Measurements from ENCODE around the gene TESPA1. TPM values are rescaled to one million over a fixed set of nuclear protein-coding genes. Genes with fewer than 3 reads are reported as not detected.

The TESPA1 gene, protein sequence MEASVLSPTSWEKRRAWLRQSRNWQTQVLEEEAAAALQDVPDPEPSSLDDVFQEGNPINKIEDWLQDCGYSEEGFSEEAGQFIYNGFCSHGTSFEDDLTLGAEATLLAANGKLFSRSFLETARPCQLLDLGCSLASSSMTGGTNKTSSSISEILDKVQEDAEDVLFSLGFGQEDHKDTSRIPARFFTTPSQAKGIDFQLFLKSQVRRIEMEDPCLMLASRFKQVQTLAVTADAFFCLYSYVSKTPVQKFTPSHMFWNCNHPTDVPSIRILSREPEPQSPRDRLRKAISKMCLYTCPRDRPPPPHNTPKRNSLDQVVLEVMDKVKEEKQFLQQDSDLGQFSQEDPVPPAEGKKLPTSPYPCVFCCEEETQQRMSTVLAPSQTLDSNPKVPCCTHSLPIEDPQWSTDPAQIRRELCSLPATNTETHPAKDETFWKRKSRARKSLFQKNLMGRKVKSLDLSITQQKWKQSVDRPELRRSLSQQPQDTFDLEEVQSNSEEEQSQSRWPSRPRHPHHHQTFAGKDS
- 100 to 1,000 TPM in 1 of 2 experiments, 10 to 100 TPM in 1; 81.0 to 107 TPM for total RNA-seq

DNA sequence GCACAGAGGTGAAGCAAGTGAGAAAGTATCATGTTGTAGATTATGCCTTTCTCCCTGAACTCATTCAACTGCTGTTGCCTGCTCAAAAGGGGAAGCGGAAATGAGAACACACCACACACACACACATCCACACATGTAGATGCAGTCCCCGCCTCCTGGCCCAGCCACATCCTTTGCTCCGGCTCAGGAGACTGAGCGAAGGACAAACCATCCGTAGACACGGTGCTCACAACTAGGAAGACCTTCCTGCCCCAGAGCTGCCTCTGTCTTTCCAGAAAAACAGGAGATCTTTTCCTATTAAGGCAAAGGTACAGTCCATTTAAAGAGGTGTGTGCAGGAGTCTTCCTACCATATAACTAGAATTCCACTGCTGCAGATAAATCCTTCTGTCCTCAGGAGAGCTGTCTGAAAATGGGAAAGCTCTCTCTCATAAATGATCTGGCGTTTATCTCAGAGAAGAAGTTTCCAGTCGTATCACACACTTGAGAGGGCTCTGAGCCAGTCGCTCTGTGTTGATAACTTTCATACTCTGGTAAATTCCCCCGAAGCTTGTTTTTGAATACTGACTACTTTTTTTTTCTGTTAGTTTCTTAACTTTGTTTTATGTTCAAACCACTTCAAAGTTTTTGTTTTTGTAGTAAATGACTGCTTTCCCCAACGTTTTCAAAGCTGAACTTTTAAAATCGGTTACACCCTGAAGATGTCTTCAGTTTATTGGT, at the start of gene TESPA1:
TSS of gene TESPA1 (minus strand) at position 105 of the 719 bp plus-strand sequence. CDS start 10,200 bp downstream, outside the sequence.
- Mint-ChIP-seq H3K27me3 (no peaks in the 10 kb centered on the region), H3K4me3 (peak within 1 kb of the TSS; percentile 78), H3K36me3 (ENCODE audit: low read depth) (peaks cover 45% of the 10 kb centered on the region), H3K9me3 (ENCODE audit: low read depth) (peaks cover 7% of the 10 kb centered on the region), H3K27ac (peak within 1 kb of the TSS; percentile 95), H3K4me1 (peaks cover 64% of the 10 kb centered on the region)
- POLR2A ChIA-PET, result interaction anchor here (0.5 to 1.2 kb wide), 4 partner anchors 8 to 452 kb away, joined by 3 to 9 read pairs (median 3); no protein-coding TSS in a partner anchor
- peak; percentile 87 for ATAC-seq
- peak; percentile 92 for DNase-seq
- CTCF ChIA-PET, result interaction anchor here (1.0 to 4.2 kb wide), 9 partner anchors 8 to 235 kb away, joined by 3 to 35 read pairs (median 12); no protein-coding TSS in a partner anchor
- intact Hi-C loops (cut with DNase I, micrococcal nuclease), result loop anchor here (1.0 to 10.0 kb wide), 7 partner anchors 50 to 730 kb away; partner anchors contain the start of genes MUCL1 (in 2 of the 2), BLOC1S1 (in 1 of the 2), CBX5 (in 1 of the 2) and HNRNPA1 (in 1 of the 2)

DNA sequence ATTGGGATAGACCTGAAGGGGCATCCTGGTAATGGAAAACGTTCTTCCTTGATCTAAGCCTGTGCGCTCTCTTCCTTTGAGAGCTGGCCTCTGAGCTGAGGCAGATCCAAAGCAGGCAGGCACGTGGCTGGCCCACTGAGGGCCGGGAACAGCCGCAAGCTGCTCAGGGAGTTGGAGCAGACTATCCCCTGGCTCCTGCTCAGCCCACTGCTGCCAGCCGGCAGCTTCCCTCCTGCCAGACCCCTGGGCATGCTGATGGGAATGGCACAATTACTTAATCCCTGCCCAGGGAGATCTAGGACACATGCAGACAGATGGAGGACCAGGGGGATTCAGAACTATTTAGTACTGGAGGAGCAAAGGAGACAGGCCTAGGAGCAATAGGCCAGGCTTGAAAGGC, 49.7 kb upstream of the TESPA1 start:
- Mint-ChIP-seq H3K4me3 (no peak overlapping the region), H3K36me3 (ENCODE audit: low read depth) (no peaks in the 10 kb centered on the region), H3K4me1 (peaks cover 38% of the 10 kb centered on the region), H3K9me3 (ENCODE audit: low read depth) (no peaks in the 10 kb centered on the region), H3K27me3 (no peaks in the 10 kb centered on the region), H3K27ac (no peak overlapping the region)
- ChIA-PET CTCF (interaction anchor here (0.7 to 2.9 kb wide), 4 partner anchors 14 to 76 kb away, joined by 3 to 10 read pairs (median 7); partner anchors contain the start of gene NEUROD4), POLR2A (no interaction called here)
- intact Hi-C loops (cut with DNase I, micrococcal nuclease), result no loop called here
- ATAC-seq, result no peak
- DNase-seq, result no peak

DNA sequence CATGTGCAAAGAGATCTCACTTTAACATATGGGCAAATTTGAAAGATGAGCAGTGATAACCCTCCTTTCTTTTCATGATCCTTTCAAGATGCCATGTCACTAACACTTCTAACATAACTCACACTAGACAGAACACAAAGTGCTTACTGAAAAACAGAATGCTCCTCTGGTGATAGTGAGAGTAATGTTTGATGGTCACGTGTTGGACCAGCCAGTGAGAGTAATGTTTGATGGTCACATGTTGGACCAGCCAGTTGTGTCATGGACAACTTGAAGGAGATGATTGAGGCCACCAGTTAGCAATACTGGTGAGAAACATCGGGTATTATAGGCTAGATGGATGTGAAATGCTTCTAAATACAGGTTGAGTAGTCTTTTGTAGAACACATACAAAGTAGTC, 40.9 kb upstream of the TESPA1 start:
- Mint-ChIP-seq H3K27me3 (peaks cover 5% of the 10 kb centered on the region), H3K36me3 (ENCODE audit: low read depth) (no peaks in the 10 kb centered on the region), H3K9me3 (ENCODE audit: low read depth) (no peaks in the 10 kb centered on the region), H3K27ac (no peak overlapping the region), H3K4me3 (no peak overlapping the region), H3K4me1 (no peaks in the 10 kb centered on the region)
- ChIA-PET POLR2A (no interaction called here), CTCF (interaction anchor here (1.1 kb wide), 1 partner anchor 41 kb away, joined by 3 read pairs; no protein-coding TSS in a partner anchor)
- DNase-seq (no peak), ATAC-seq (no peak)
- intact Hi-C loops (cut with DNase I, micrococcal nuclease), result no loop called here

DNA sequence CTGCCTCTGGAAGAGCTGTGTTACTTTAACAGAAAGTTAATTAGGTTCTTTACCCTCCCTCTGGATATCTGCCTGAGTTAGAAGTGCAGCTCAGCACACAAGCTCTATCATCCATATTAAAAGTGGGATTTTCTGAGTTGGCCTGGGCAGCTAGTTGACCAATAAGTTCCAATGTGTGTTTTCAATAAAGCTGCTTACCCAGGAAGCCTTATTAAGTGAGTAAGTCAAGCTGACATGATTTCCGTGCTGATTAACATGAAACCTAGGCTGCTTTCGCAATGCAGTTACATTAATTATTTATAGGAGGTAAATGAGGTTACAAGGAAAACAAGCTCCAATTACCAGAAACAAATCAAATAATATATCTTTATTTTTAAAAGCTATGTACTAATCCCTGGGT, 40.0 kb upstream of the TESPA1 start:
- DNase-seq (no peak), ATAC-seq (no peak)
- Mint-ChIP-seq H3K9me3 (ENCODE audit: low read depth) (no peaks in the 10 kb centered on the region), H3K36me3 (ENCODE audit: low read depth) (no peaks in the 10 kb centered on the region), H3K27ac (no peak overlapping the region), H3K4me1 (peaks cover 4% of the 10 kb centered on the region), H3K4me3 (no peak overlapping the region), H3K27me3 (peaks cover 13% of the 10 kb centered on the region)
- CTCF ChIA-PET, result interaction anchor here (0.7 to 1.6 kb wide), 9 partner anchors 11 to 498 kb away, joined by 3 read pairs; no protein-coding TSS in a partner anchor
- intact Hi-C loops (cut with DNase I, micrococcal nuclease), result no loop called here
- POLR2A ChIA-PET, result interaction anchor here (0.7 kb wide), 1 partner anchor 11 kb away, joined by 3 read pairs; no protein-coding TSS in a partner anchor

DNA sequence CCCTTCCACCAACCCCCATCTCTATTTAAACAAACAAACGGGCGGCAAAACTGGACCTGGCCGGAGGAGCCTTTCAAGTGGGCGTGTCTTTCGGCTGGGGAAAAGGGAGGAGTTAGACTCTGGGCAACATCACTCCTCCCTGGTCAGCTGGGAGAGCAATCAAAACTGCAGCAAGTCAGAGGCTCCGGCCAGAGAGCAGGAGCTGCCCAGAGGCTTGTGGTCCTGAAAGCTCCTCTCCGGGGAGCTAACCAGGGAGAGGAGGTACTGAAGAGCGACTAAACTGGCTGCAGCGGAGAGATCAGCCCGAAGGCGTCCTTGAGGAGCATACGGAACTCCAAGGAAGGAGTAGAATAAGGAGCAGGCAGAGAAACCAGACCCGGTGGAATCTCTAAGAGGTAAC, 35.2 kb upstream of the TESPA1 start, which contains the start of gene NEUROD4:
TSS of gene NEUROD4 (plus strand) at position 191 of the 400 bp plus-strand sequence. CDS start 6,466 bp downstream, outside the sequence.
- peaks cover 5% of the 10 kb centered on the region for H3K4me1 Mint-ChIP-seq
- POLR2A ChIA-PET, result no interaction called here
- peak; percentile 46 for DNase-seq
- no peak within 1 kb of the TSS for H3K27ac Mint-ChIP-seq
- peaks cover 27% of the 10 kb centered on the region for H3K27me3 Mint-ChIP-seq
- intact Hi-C loops (cut with DNase I, micrococcal nuclease), result no loop called here
- H3K9me3 Mint-ChIP-seq (ENCODE audit: low read depth), result no peaks in the 10 kb centered on the region
- ATAC-seq, result no peak
- H3K36me3 Mint-ChIP-seq (ENCODE audit: low read depth), result no peaks in the 10 kb centered on the region
- H3K4me3 Mint-ChIP-seq, result no peak within 1 kb of the TSS
- CTCF ChIA-PET, result interaction anchor here (0.7 to 2.4 kb wide), 5 partner anchors 15 to 150 kb away, joined by 3 to 10 read pairs (median 3); no protein-coding TSS in a partner anchor

DNA sequence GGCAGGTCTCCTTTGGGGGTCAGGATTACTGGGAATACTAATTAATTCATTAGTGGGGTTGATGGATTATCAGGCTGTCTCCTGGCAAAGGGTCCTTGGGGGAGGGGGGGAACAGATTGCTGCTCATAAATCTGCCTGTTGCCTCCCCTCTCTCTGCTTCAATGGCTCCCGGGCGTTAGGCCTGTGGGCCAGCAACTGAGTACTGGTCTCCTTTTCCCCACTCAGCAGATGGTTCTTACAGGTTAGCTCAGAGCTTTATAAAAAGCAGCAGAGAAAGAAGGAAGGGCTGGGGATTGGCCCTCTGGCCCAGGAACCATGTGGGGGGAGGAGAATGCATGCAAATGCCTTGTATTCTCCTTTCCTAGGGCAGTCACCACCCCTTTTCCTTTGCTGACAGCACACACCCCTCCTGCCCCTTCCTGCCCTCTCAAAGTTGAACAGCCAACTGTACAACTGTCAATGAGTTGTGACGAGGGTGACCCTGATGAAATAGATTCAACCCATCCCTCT, 32.9 kb upstream of the TESPA1 start:
- Mint-ChIP-seq H3K36me3 (ENCODE audit: low read depth) (no peaks in the 10 kb centered on the region), H3K27me3 (peaks cover 27% of the 10 kb centered on the region), H3K4me3 (no peak overlapping the region), H3K9me3 (ENCODE audit: low read depth) (peaks cover 4% of the 10 kb centered on the region), H3K4me1 (peaks cover 5% of the 10 kb centered on the region), H3K27ac (no peak overlapping the region)
- ChIA-PET POLR2A (no interaction called here), CTCF (interaction anchor here (0.6 to 3.7 kb wide), 2 partner anchors 54 to 628 kb away, joined by 6 to 13 read pairs; no protein-coding TSS in a partner anchor)
- ATAC-seq (no peak), DNase-seq (no peak)
- intact Hi-C loops (cut with DNase I, micrococcal nuclease), result no loop called here

DNA sequence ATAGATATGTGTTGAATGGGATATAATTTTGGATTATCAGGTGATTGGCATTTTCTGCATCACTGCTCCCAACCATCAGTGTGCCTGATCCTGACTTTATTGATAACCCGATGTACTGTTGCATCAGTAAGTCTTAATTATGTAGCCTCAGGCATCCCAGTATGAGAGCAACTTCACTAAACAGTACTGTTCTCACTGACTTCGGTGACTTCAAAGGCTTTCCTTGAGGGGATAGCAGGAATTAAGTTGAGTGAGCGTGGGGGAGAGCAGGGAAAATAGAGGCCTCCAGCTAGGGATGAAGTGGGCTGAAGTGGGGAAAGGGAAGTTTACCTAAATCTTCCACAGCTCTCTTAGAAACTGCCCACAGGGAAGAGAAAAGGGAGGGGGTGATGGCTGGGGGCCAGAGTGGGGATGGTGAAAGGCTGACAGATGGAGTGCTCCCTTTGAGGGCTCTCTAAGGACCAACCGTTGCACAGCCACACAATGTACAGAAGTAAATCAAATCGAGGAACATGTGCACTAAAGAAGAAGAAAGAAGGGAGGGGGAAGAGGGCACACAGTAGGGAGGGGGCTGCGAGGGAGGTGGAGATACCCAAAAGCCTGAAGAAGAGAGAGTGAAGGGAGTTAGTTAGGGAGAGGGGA, 24.5 kb upstream of the TESPA1 start:
- Mint-ChIP-seq H3K27ac (no peak overlapping the region), H3K27me3 (peaks cover 4% of the 10 kb centered on the region), H3K36me3 (ENCODE audit: low read depth) (peaks cover 9% of the 10 kb centered on the region), H3K4me3 (no peak overlapping the region), H3K4me1 (no peaks in the 10 kb centered on the region), H3K9me3 (ENCODE audit: low read depth) (peaks cover 14% of the 10 kb centered on the region)
- ATAC-seq (no peak), DNase-seq (no peak)
- intact Hi-C loops (cut with DNase I, micrococcal nuclease), result no loop called here
- POLR2A ChIA-PET, result no interaction called here
- CTCF ChIA-PET, result interaction anchor here (1.4 to 1.7 kb wide), 3 partner anchors 12 to 59 kb away, joined by 4 to 9 read pairs (median 5); no protein-coding TSS in a partner anchor

DNA sequence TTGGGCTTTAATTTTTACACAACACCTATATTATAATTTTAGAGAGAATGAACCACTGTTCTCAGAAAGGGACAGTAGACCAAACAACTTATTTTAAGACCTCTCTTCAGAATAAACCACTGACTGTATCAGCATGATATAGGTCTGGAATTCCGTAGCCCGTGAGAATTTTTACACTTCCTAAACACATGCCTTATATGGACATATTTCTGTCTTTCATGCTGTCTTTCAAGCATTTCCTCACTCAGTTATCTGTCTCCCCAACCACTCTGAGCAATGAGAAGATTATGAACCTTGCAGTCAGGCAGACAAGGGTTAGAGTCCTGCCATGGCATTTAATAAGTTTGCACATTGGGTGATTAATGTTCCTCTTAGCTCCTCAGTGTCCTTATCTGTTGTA, 17.8 kb upstream of the TESPA1 start:
- peaks cover 14% of the 10 kb centered on the region for H3K4me1 Mint-ChIP-seq
- intact Hi-C loops (cut with DNase I, micrococcal nuclease), result no loop called here
- H3K27ac Mint-ChIP-seq, result no peak overlapping the region
- H3K36me3 Mint-ChIP-seq (ENCODE audit: low read depth), result peaks cover 9% of the 10 kb centered on the region
- H3K27me3 Mint-ChIP-seq, result no peaks in the 10 kb centered on the region
- ChIA-PET POLR2A (no interaction called here), CTCF (interaction anchor here (0.7 to 3.8 kb wide), 6 partner anchors 9 to 117 kb away, joined by 3 to 17 read pairs (median 4); no protein-coding TSS in a partner anchor)
- peaks cover 8% of the 10 kb centered on the region for H3K9me3 Mint-ChIP-seq (ENCODE audit: low read depth)
- no peak for DNase-seq
- no peak for ATAC-seq
- H3K4me3 Mint-ChIP-seq, result no peak overlapping the region

DNA sequence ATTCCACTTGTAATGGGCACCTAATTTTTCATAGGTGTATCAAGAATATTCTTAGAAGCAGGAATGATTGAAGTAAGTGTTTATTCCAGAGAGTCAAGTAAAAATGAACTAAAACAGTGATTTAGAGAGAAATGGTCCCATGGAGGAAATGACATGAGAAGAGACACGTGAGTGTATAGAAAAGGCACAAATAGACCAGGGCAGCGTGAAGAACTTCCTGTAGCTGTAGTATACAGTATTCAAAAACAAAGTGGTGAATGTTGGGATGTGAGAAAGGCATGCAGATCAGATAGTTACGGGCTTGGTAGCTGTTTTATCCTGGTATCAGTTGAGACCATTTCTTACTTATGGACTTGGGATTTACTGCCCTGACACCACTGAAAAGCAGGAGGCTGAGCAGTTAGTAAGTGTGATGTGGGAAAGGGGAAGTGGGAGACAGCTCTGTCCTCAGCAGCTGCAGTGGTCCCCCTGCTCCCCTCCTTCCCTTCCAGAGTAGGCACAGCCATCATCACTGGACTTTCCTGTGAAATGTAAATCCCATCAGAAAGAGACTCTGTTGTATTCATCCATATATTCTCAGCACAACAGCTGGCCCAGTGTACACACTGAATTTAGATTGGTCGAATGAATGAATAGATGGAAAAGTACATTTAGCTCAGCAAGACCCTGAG, 16.8 kb upstream of the TESPA1 start:
- intact Hi-C loops (cut with DNase I, micrococcal nuclease), result no loop called here
- peak overlapping the region; percentile 42 for H3K27ac Mint-ChIP-seq
- no peaks in the 10 kb centered on the region for H3K9me3 Mint-ChIP-seq (ENCODE audit: low read depth)
- ChIA-PET CTCF (interaction anchor here (0.8 to 3.8 kb wide), 4 partner anchors 9 to 71 kb away, joined by 4 to 17 read pairs (median 6); no protein-coding TSS in a partner anchor), POLR2A (no interaction called here)
- DNase-seq, result no peak
- H3K4me3 Mint-ChIP-seq, result no peak overlapping the region
- peaks cover 5% of the 10 kb centered on the region for H3K36me3 Mint-ChIP-seq (ENCODE audit: low read depth)
- no peak for ATAC-seq
- peaks cover 14% of the 10 kb centered on the region for H3K4me1 Mint-ChIP-seq
- H3K27me3 Mint-ChIP-seq, result no peaks in the 10 kb centered on the region

DNA sequence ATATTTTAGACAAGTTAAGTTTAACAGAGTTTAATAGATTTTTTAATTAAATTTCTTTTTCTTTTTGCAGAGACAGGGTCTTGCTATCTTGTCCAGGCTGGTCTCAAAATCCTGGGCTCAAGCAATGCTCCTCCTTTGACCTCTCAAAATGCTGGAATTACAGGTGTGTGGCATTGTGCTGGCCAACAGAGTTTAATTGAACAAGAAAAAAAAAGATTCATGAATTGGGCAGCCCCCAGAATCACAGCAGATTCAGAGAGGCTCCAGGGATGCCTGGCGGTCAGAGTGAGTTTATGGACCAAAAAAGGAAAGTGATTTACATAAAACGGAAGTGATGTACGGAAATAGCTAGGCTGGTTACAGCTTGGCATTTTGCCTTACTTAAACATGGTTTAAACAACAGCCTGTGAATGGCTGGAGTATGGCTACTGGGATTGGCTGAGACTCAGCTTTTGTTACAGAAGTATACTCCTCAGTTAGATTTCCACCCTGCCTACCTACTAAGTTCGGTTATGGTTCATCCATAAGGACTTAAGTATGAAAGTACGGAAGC, 14.5 kb upstream of the TESPA1 start:
- ATAC-seq (no peak), DNase-seq (no peak)
- Mint-ChIP-seq H3K27me3 (no peaks in the 10 kb centered on the region), H3K9me3 (ENCODE audit: low read depth) (no peaks in the 10 kb centered on the region), H3K4me1 (peaks cover 14% of the 10 kb centered on the region), H3K4me3 (no peak overlapping the region), H3K27ac (no peak overlapping the region), H3K36me3 (ENCODE audit: low read depth) (no peaks in the 10 kb centered on the region)
- ChIA-PET CTCF (interaction anchor here (1.2 to 9.8 kb wide), 2 partner anchors 74 to 249 kb away, joined by 4 to 463 read pairs; no protein-coding TSS in a partner anchor), POLR2A (no interaction called here)
- intact Hi-C loops (cut with DNase I, micrococcal nuclease), result no loop called here
